Stimulated activated naive CD8-positive, alpha-beta T cell treated with anti-CD3 and anti-CD28 coated beads, Interleukin-15, amount 100 ng/mL, for 72 hours (primary cell): Measurements from ENCODE around the gene ZNF837.

Experiments
- ATAC-seq: fragments of 150-1000 bp; cut with Tn5 transposase; 2 replicates; pipeline ENCODE4 v1.10.0; 2021; ENCODE audit warnings: mild to moderate bottlenecking, moderate library complexity
- DNase-seq, 2 donors: peaks; one replicate each; pipeline ENCODE4 v3.0.0; 2021 to 2022
- H3K27ac Mint-ChIP-seq, 2 donors: one replicate each; pipeline ENCODE4 v1.8.0; 2022; ENCODE audit warnings: mild to moderate bottlenecking in 2 of 2, mixed read lengths in 2 of 2, moderate library complexity in 2 of 2
- H3K27me3 Mint-ChIP-seq: one replicate; pipeline ENCODE4 v1.8.0; 2022; ENCODE audit warnings: mixed read lengths
- H3K4me1 Mint-ChIP-seq: one replicate; pipeline ENCODE4 v1.8.0; 2022; ENCODE audit warnings: mild to moderate bottlenecking, mixed read lengths
- H3K4me3 Mint-ChIP-seq, 2 donors: one replicate each; pipeline ENCODE4 v1.8.0; 2022; ENCODE audit warnings: mild to moderate bottlenecking in 2 of 2, mixed read lengths in 2 of 2, moderate library complexity in 1 of 2
- H3K9me3 Mint-ChIP-seq, 2 donors: one replicate each; pipeline ENCODE4 v1.8.0; 2022; ENCODE audit warnings: mixed read lengths in 2 of 2

Gene ZNF837

GRCh38 chr19:58400316-58400915 is 19.6 kb upstream of the ZNF837 start:
- H3K4me3 Mint-ChIP-seq: peak overlapping the region; percentile 87 to 98
- H3K4me1 Mint-ChIP-seq: peaks cover 35% of the 10 kb centered on the region
- ATAC-seq: no peak
- H3K27ac Mint-ChIP-seq: no peak overlapping the region
- no peak for DNase-seq
- peaks cover 29% of the 10 kb centered on the region for H3K27me3 Mint-ChIP-seq
- no peaks in the 10 kb centered on the region for H3K9me3 Mint-ChIP-seq

- Mint-ChIP-seq H3K27ac (no peak overlapping the region), H3K4me3 (peak overlapping the region in 1 of 2 donors; percentile 98)
These were observed 19.1 kb upstream of the ZNF837 start for GRCh38 chr19:58399903-58400302.

DNA sequence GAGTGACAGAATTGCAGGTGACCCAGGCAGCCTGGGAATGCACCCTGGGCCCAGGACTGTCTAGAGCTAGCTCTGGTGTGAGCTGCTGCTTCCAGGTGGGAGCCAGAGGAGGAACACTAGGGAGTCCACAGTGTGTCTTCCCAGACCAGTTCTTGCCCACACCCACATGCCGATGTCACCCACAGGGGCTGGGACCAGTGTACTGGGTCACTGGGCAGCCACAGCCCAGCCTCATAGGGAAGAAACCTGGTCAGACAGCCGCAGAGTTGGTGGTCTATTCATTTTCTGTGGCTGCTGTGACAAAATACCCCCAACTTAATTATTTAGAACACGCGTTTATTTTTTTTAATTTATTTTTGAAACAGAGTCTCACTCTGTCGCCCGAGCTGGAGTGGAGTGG is 17.7 kb upstream of the ZNF837 start:
- ATAC-seq (no peak), DNase-seq (no peak)
- peaks cover 29% of the 10 kb centered on the region for H3K27me3 Mint-ChIP-seq
- peaks cover 43% of the 10 kb centered on the region for H3K4me1 Mint-ChIP-seq
- H3K27ac Mint-ChIP-seq: peak overlapping the region in 1 of 2 donors; percentile 42
- H3K9me3 Mint-ChIP-seq: no peaks in the 10 kb centered on the region
- H3K4me3 Mint-ChIP-seq: no peak overlapping the region

More at GRCh38 chr19:58399903-58400302, 19.1 kb upstream of the ZNF837 start:
- Mint-ChIP-seq H3K9me3 (no peaks in the 10 kb centered on the region), H3K4me1 (peaks cover 39% of the 10 kb centered on the region), H3K27me3 (peaks cover 29% of the 10 kb centered on the region)
- ATAC-seq: no peak
- DNase-seq: no peak

- no peak overlapping the region for H3K27ac Mint-ChIP-seq
- no peaks in the 10 kb centered on the region for H3K9me3 Mint-ChIP-seq
- peaks cover 29% of the 10 kb centered on the region for H3K27me3 Mint-ChIP-seq
These were observed 17.3 kb upstream of the ZNF837 start for GRCh38 chr19:58398087-58398486.

DNA sequence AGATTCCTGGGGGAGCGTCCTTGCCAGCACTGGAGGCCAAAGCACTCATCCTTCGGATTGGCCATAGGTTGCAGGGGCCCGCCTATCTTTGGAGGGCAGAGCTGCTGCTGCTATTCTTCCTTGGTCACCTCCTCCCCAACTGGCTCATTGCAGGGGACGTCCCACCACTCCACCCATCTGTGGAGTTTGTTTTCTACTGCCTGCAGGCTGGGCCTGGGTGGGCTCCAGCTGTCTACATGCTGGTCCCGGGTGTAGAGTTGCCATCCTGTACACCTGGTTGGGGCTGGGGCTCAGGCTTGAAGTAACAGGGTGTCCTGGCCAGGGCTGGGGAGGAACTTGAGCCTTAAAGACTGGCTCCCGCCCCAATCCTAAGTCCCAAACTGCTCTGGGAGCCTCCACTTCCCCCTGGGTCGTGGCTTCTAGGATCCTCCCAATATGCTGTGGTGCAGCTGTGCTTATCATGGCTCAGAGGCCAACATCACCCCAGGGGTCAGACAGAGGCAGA is 16.8 kb upstream of the ZNF837 start:
- no peak for ATAC-seq
- Mint-ChIP-seq H3K9me3 (no peaks in the 10 kb centered on the region), H3K4me3 (no peak overlapping the region), H3K27ac (no peak overlapping the region), H3K4me1 (peaks cover 52% of the 10 kb centered on the region), H3K27me3 (peaks cover 29% of the 10 kb centered on the region)
- DNase-seq: no peak

More at GRCh38 chr19:58398087-58398486, 17.3 kb upstream of the ZNF837 start:
- DNase-seq (no peak), ATAC-seq (no peak)
- Mint-ChIP-seq H3K4me1 (peaks cover 47% of the 10 kb centered on the region), H3K4me3 (no peak overlapping the region)

DNA sequence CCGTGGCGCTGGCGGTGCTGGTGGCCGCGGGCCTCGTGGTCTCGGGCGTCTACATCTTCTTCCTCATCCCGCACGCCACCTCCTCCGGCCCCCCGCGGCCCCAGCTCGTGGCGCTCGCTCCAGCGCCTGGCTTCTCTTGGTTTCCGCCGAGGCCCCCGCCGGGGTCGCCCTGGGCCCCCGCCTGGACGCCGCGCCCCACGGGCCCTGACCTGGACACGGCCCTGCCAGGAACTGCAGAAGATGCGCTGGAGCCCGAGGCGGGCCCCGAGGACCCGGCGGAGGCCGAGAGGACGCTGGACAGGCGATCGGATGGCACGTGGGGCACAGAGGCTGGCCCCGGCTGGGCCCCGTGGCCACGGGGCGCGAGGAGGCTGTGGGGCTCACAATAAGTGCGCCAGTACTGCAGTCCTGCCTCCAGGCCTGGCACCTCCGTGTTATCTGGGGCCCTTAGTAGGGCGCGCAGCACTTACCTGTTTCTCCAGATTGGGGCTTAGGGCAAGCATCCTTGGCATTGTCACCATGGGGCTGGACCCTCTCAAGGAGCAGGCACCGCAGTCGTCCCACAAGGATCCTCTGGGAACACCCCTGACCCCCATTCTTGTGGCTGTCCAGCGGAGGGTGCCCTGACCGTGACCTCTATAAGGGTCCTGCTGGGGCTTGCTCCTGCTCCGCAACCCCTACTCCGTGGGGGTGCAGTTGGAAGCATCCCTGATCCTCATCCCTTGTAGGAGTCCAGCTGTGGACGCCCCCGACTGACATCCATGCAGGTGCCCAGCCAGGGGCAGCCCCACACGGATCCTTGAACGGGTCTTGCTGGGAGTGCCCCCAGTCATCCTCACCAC is 16.1 kb upstream of the ZNF837 start:
- H3K9me3 Mint-ChIP-seq: no peaks in the 10 kb centered on the region
- ATAC-seq (no peak), DNase-seq (no peak)
- H3K4me1 Mint-ChIP-seq: peaks cover 52% of the 10 kb centered on the region
- H3K4me3 Mint-ChIP-seq: no peak overlapping the region
- no peak overlapping the region for H3K27ac Mint-ChIP-seq
- H3K27me3 Mint-ChIP-seq: peaks cover 29% of the 10 kb centered on the region

DNA sequence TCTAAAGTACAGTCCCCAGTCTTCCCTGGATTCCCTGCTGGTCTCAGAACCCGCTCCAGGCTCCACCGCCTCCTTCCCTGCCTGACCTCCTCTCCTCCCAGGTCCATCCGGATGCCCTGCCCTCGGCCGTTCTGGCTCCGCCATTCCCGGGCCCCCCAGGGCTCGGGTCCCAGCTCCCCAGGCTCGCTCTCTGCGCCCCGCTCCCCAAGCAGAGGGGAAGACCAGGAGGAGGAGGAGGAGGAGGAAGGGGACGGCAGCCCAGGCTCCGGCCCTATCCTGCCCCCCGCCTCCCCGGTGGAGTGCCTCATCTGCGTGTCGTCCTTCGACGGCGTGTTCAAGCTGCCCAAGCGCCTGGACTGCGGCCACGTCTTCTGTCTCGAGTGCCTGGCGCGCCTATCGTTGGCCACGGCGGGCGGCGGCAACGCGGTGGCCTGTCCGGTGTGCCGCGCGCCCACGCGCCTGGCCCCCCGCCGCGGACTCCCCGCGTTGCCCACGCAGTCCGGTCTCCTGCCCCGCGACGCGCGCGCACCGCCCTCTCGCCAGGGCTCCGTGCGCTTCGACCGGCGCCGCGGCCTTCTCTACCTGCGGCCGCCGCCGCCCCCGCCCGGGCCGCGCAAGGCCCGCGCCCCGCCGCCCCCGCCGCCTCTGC is 15.3 kb upstream of the ZNF837 start:
- Mint-ChIP-seq H3K4me1 (peaks cover 49% of the 10 kb centered on the region), H3K4me3 (no peak overlapping the region), H3K27ac (no peak overlapping the region), H3K9me3 (no peaks in the 10 kb centered on the region), H3K27me3 (peaks cover 29% of the 10 kb centered on the region)
- no peak for DNase-seq
- ATAC-seq: peak; percentile 24

GRCh38 chr19:58395220-58395978 is 14.6 kb upstream of the ZNF837 start, which contains the start of gene RNF225:
TSS of gene RNF225 (plus strand) at chr19:58395656. CDS start at chr19:58396090, 434 bp downstream.
- peaks cover 48% of the 10 kb centered on the region for H3K4me1 Mint-ChIP-seq
- H3K4me3 Mint-ChIP-seq: no peak within 1 kb of the TSS
- no peak for DNase-seq
- H3K27ac Mint-ChIP-seq: no peak within 1 kb of the TSS
- H3K27me3 Mint-ChIP-seq: peaks cover 29% of the 10 kb centered on the region
- no peaks in the 10 kb centered on the region for H3K9me3 Mint-ChIP-seq
- peak; percentile 33 for ATAC-seq

DNA sequence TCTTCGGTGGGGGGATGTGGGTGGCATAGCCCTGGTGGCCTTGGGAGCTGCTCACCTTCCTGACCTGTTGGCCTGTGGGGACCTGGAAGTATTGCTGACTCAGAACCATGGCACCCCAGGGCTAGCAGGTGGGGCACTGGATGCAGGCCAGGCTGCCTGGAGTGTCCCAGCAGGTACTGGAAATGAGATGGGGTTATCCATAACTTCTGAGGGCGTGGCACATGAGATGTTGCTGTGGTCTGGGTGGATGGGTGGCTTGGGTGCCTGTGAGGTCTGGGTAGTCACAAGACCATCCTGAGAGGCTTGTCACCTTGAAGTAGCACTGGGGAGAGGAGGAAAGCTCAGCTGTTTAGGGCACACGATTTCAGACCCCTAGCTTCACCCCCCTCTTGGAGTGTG is 14.0 kb upstream of the ZNF837 start:
- Mint-ChIP-seq H3K27ac (no peak overlapping the region), H3K4me3 (no peak overlapping the region), H3K9me3 (no peaks in the 10 kb centered on the region), H3K4me1 (peaks cover 44% of the 10 kb centered on the region), H3K27me3 (peaks cover 29% of the 10 kb centered on the region)
- peak; percentile 6 for ATAC-seq
- DNase-seq: no peak

DNA sequence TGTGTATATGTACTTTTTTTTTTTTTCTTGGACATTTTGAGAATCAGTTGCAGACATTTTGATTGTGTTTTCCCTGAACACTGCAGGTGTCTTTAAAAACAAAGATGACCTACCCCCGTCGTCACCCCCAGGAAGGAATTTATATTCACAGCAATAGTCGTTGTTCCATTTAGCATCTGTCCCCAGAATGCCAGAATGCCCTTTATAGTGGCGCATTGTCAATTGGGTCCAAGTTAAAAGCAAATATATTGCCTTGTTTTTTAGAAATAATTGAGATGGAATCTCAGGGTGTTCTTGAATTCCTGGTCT is 12.8 kb upstream of the ZNF837 start:
- Mint-ChIP-seq H3K4me1 (peaks cover 51% of the 10 kb centered on the region), H3K9me3 (no peaks in the 10 kb centered on the region), H3K27me3 (peaks cover 29% of the 10 kb centered on the region), H3K4me3 (no peak overlapping the region), H3K27ac (no peak overlapping the region)
- DNase-seq: no peak
- ATAC-seq: no peak

GRCh38 chr19:58392945-58393724 is 12.3 kb upstream of the ZNF837 start:
- H3K4me3 Mint-ChIP-seq: no peak overlapping the region
- H3K9me3 Mint-ChIP-seq: no peaks in the 10 kb centered on the region
- ATAC-seq: no peak

GRCh38 chr19:58388175-58388526 is 7.3 kb upstream of the ZNF837 start:
- Mint-ChIP-seq H3K4me1 (peaks cover 49% of the 10 kb centered on the region), H3K9me3 (no peaks in the 10 kb centered on the region), H3K27ac (peak overlapping the region; percentile 90 to 99), H3K4me3 (peak overlapping the region; percentile 95 to 97), H3K27me3 (no peaks in the 10 kb centered on the region)
- ATAC-seq (no peak), DNase-seq (no peak)

More at GRCh38 chr19:58392945-58393724, 12.3 kb upstream of the ZNF837 start:
- Mint-ChIP-seq H3K4me1 (peaks cover 57% of the 10 kb centered on the region), H3K27me3 (peaks cover 26% of the 10 kb centered on the region), H3K27ac (no peak overlapping the region)
- no peak for DNase-seq

- Mint-ChIP-seq H3K27me3 (no peaks in the 10 kb centered on the region), H3K4me3 (peak overlapping the region; percentile 95 to 97), H3K4me1 (peaks cover 43% of the 10 kb centered on the region), H3K9me3 (no peaks in the 10 kb centered on the region), H3K27ac (peak overlapping the region; percentile 96 to 99)
- ATAC-seq (no peak), DNase-seq (no peak)
These were observed 6.7 kb upstream of the ZNF837 start for GRCh38 chr19:58387338-58388174.
